ENCODE data around the gene COTL1. TPM values are rescaled to one million over a fixed set of nuclear protein-coding genes. Genes with fewer than 3 reads are reported as not detected.

The COTL1 gene
- total and polyA plus RNA-seq, 4 donors, result 12.0 to 59.5 (median 23.0) TPM

DNA sequence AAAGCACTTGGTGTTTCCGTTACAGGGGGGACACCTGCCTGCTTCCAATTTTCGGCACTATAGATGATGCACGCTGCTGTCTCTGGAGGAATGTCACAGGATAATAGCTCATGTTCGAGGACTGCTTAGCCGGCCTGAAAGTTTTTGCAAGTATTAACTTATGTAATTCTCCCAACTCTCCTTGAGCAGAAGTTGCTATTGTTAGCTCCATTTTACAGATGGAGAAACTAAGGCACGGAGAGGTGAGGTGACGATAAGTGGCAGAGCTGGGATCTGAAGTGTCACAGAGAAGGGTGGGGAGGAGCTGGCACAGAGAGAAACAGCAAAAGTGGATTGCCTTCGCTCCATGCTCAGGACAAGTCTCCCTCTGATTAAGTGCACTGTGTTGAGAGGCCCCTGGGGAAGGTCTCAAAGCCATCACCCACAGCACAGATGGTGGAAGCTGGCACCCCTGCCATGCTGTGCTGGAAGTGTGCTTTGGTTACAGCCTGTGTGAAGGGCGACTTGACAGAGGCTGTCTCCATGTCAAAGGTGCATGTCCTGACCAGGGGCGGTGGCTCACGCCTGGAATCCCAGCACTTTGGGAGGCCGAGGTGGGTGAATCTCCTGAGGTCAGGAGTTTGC is 72.7 kb downstream of the COTL1 start:
- Histone ChIP-seq H3K27me3 (ENCODE audit: control insufficient read depth in 4 of 4, insufficient read depth in 4 of 4, low read length in 3 of 4) (no peaks in the 10 kb centered on the region), H3K27ac (ENCODE audit: low read depth in 1 of 2, low read length in 2 of 2) (no peak overlapping the region), H3K9ac (ENCODE audit: low read depth in 1 of 2, low read length in 2 of 2) (no peak overlapping the region), H3K4me3 (ENCODE audit: low read depth in 1 of 3, low read length in 3 of 3) (no peak overlapping the region), H3K9me3 (ENCODE audit: control insufficient read depth in 4 of 4, low read length in 3 of 4) (no peaks in the 10 kb centered on the region), H3K36me3 (ENCODE audit: control insufficient read depth in 4 of 4, insufficient read depth in 3 of 4, low read depth in 1 of 4, low read length in 3 of 4) (no peaks in the 10 kb centered on the region), H3K4me1 (ENCODE audit: control insufficient read depth in 4 of 4, insufficient read depth in 4 of 4, low read length in 3 of 4) (peaks cover 0 to 4% (median 0%) of the 10 kb centered on the region in 4 donors)
- 80% methylated on average over 12 of the region's 12 CpGs for WGBS
- no peak for TF ChIP-seq FOXA1 (IDR thresholded peaks at IDR 0.05)
- no peak for TF ChIP-seq JUND (IDR thresholded peaks at IDR 0.05)
- TF ChIP-seq, protein P1, sequence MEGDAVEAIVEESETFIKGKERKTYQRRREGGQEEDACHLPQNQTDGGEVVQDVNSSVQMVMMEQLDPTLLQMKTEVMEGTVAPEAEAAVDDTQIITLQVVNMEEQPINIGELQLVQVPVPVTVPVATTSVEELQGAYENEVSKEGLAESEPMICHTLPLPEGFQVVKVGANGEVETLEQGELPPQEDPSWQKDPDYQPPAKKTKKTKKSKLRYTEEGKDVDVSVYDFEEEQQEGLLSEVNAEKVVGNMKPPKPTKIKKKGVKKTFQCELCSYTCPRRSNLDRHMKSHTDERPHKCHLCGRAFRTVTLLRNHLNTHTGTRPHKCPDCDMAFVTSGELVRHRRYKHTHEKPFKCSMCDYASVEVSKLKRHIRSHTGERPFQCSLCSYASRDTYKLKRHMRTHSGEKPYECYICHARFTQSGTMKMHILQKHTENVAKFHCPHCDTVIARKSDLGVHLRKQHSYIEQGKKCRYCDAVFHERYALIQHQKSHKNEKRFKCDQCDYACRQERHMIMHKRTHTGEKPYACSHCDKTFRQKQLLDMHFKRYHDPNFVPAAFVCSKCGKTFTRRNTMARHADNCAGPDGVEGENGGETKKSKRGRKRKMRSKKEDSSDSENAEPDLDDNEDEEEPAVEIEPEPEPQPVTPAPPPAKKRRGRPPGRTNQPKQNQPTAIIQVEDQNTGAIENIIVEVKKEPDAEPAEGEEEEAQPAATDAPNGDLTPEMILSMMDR (IDR thresholded peaks at IDR 0.05; ENCODE audit: low read depth, low read length, missing input control), result no peak
- TF ChIP-seq, protein P2, sequence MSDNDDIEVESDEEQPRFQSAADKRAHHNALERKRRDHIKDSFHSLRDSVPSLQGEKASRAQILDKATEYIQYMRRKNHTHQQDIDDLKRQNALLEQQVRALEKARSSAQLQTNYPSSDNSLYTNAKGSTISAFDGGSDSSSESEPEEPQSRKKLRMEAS (IDR thresholded peaks at IDR 0.05), result no peak
- no peak for TF ChIP-seq RXRA (IDR thresholded peaks at IDR 0.05)
- no peak for TF ChIP-seq TAF1 (conservative IDR thresholded peaks at IDR 0.05)
- no peak for TF ChIP-seq RAD21 (IDR thresholded peaks at IDR 0.05)
- TF ChIP-seq EGR1 (IDR thresholded peaks at IDR 0.05; ENCODE audit: low read depth in 2 of 2), result no peak
- no peak for TF ChIP-seq FOXA2 (IDR thresholded peaks at IDR 0.05)
- TF ChIP-seq NR2F2 (IDR thresholded peaks at IDR 0.05), result no peak
- TF ChIP-seq HNF4G (IDR thresholded peaks at IDR 0.05), result no peak
- TF ChIP-seq, protein P3, sequence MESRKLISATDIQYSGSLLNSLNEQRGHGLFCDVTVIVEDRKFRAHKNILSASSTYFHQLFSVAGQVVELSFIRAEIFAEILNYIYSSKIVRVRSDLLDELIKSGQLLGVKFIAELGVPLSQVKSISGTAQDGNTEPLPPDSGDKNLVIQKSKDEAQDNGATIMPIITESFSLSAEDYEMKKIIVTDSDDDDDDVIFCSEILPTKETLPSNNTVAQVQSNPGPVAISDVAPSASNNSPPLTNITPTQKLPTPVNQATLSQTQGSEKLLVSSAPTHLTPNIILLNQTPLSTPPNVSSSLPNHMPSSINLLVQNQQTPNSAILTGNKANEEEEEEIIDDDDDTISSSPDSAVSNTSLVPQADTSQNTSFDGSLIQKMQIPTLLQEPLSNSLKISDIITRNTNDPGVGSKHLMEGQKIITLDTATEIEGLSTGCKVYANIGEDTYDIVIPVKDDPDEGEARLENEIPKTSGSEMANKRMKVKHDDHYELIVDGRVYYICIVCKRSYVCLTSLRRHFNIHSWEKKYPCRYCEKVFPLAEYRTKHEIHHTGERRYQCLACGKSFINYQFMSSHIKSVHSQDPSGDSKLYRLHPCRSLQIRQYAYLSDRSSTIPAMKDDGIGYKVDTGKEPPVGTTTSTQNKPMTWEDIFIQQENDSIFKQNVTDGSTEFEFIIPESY (IDR thresholded peaks at IDR 0.05), result no peak
- TF ChIP-seq, protein P4, sequence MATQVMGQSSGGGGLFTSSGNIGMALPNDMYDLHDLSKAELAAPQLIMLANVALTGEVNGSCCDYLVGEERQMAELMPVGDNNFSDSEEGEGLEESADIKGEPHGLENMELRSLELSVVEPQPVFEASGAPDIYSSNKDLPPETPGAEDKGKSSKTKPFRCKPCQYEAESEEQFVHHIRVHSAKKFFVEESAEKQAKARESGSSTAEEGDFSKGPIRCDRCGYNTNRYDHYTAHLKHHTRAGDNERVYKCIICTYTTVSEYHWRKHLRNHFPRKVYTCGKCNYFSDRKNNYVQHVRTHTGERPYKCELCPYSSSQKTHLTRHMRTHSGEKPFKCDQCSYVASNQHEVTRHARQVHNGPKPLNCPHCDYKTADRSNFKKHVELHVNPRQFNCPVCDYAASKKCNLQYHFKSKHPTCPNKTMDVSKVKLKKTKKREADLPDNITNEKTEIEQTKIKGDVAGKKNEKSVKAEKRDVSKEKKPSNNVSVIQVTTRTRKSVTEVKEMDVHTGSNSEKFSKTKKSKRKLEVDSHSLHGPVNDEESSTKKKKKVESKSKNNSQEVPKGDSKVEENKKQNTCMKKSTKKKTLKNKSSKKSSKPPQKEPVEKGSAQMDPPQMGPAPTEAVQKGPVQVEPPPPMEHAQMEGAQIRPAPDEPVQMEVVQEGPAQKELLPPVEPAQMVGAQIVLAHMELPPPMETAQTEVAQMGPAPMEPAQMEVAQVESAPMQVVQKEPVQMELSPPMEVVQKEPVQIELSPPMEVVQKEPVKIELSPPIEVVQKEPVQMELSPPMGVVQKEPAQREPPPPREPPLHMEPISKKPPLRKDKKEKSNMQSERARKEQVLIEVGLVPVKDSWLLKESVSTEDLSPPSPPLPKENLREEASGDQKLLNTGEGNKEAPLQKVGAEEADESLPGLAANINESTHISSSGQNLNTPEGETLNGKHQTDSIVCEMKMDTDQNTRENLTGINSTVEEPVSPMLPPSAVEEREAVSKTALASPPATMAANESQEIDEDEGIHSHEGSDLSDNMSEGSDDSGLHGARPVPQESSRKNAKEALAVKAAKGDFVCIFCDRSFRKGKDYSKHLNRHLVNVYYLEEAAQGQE (IDR thresholded peaks at IDR 0.05), result no peak
- TF ChIP-seq HNF4A (conservative IDR thresholded peaks at IDR 0.05), result no peak
- TF ChIP-seq SP1 (IDR thresholded peaks at IDR 0.05), result no peak
- TF ChIP-seq YY1 (IDR thresholded peaks at IDR 0.05), result no peak
- no peak for TF ChIP-seq GABPA (IDR thresholded peaks at IDR 0.05 in 1 of 2, conservative IDR thresholded peaks at IDR 0.05 in 1 of 2)
- TF ChIP-seq, protein P5, sequence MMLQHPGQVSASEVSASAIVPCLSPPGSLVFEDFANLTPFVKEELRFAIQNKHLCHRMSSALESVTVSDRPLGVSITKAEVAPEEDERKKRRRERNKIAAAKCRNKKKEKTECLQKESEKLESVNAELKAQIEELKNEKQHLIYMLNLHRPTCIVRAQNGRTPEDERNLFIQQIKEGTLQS (IDR thresholded peaks at IDR 0.05), result no peak
- DNase-seq (ENCODE audit: low spot score), result no peak

All from liver (tissue), 9 donors.